GM23338 (cell line): ENCODE data around the gene OLFM1.

Source experiments
- CREB1 ChIP-seq: fragments of 250-450 bp; sonication (Bioruptor Pico); IDR thresholded peaks from 2 replicates; pipeline ENCODE4 v1.5.0; 2020; ENCODE audit warnings: low read depth, mild to moderate bottlenecking, moderate library complexity
- EZH2 ChIP-seq: fragments of 200-600 bp; sonication (generic); IDR thresholded peaks from one replicate; pipeline ENCODE4 v1.8.0; 2017; ENCODE audit warnings: antibody characterized with exemption, mild to moderate bottlenecking, low read depth; ENCODE audit not compliant: unreplicated experiment
- EZH2phosphoT487 ChIP-seq: fragments of 200-600 bp; sonication (generic); IDR thresholded peaks from one replicate; pipeline ENCODE4 v1.8.1; 2018; ENCODE audit warnings: antibody characterized with exemption; ENCODE audit not compliant: unreplicated experiment
- JUNB ChIP-seq: IDR thresholded peaks from one replicate; pipeline ENCODE4 v1.6.1; 2016; ENCODE audit warnings: antibody characterized with exemption; ENCODE audit not compliant: unreplicated experiment
- NANOG ChIP-seq: IDR thresholded peaks from 2 replicates; pipeline ENCODE4 v1.6.1; 2016; ENCODE audit warnings: antibody characterized with exemption, borderline replicate concordance
- POLR2AphosphoS5 ChIP-seq: IDR thresholded peaks from 2 replicates; pipeline ENCODE4 v1.6.1; 2016; ENCODE audit warnings: antibody characterized with exemption, low read depth
- STAT1 ChIP-seq: IDR thresholded peaks from one replicate; pipeline ENCODE4 v1.6.1; 2016; ENCODE audit warnings: antibody characterized with exemption; ENCODE audit not compliant: unreplicated experiment
- ZNF114 ChIP-seq: fragments of 250-450 bp; sonication (Bioruptor Pico); IDR thresholded peaks from 2 replicates; pipeline ENCODE4 v1.5.0; 2020; ENCODE audit warnings: mild to moderate bottlenecking, moderate library complexity
- ZNF331 ChIP-seq: fragments of 250-450 bp; sonication (Bioruptor Pico); IDR thresholded peaks from 2 replicates; pipeline ENCODE4 v1.5.0; 2020; ENCODE audit warnings: low read depth, mild to moderate bottlenecking, moderate library complexity
- TF ChIP-seq, protein P1 (sequence below), 2 experiments: fragments of 200-600 bp in 1 of 2; sonication (generic) in 1 of 2; conservative IDR thresholded peaks; 2 replicates each; pipeline versions ENCODE4 v1.5.1 to v1.6.1; 2016 to 2017; ENCODE audit warnings: antibody characterized with exemption in 2 of 2, low read depth in 2 of 2, mild to moderate bottlenecking in 2 of 2, moderate library complexity in 1 of 2
- TF ChIP-seq, protein P2 (sequence below): IDR thresholded peaks from 2 replicates; pipeline ENCODE4 v1.6.1; 2016; ENCODE audit warnings: antibody characterized with exemption
- TF ChIP-seq, protein P3 (sequence below): IDR thresholded peaks from one replicate; pipeline ENCODE4 v1.6.1; 2018; ENCODE audit warnings: antibody characterized with exemption; ENCODE audit not compliant: unreplicated experiment
- TF ChIP-seq, protein P4 (sequence below): fragments of 250-450 bp; sonication (Bioruptor Pico); IDR thresholded peaks from 2 replicates; pipeline ENCODE4 v1.5.0; 2020; ENCODE audit warnings: mild to moderate bottlenecking, moderate library complexity

DNA sequence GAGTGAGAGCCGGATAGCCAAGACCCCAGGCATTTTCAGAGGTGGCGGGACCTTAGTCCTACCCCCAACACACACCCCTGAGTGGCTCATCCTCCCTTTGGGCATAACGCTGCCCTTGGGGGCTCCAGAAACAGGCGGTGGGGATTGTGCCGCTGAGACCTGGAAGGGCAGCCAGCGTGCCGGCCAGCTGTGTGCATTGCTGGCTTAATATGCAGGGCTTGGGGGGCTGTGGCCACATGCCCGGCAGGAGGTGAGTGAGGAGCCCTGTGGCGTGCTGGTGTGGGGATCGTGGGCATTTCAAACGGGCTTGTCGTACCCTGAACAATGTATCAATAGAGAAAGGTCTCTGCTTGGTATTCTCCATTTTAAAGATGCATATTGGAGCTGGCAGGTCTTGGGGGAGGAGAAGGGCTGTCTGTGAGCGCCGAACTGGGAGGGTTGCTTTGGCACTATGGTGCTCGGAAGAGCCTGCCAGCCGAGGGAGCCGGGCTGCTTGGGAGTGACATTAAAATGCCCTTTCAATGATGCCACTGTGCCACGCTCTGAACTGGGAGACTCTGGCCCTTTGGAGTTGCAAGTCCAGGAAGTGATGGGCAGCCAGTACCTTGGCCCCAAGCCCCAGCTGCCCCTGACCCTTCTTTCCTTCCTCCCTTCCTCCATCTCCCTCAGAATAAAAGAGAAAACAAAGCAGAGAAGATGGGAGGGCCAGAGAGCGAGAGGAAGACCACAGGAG, 11.2 kb upstream of the OLFM1 start:
- TF ChIP-seq EZH2 (no peak), POLR2AphosphoS5 (no peak), CREB1 (CRISPR knock-in tag) (no peak), EZH2phosphoT487 (no peak), NANOG (no peak), STAT1 (no peak), JUNB (no peak), ZNF114 (CRISPR knock-in tag) (no peak), ZNF331 (CRISPR knock-in tag) (no peak)
- TF ChIP-seq, protein P1, sequence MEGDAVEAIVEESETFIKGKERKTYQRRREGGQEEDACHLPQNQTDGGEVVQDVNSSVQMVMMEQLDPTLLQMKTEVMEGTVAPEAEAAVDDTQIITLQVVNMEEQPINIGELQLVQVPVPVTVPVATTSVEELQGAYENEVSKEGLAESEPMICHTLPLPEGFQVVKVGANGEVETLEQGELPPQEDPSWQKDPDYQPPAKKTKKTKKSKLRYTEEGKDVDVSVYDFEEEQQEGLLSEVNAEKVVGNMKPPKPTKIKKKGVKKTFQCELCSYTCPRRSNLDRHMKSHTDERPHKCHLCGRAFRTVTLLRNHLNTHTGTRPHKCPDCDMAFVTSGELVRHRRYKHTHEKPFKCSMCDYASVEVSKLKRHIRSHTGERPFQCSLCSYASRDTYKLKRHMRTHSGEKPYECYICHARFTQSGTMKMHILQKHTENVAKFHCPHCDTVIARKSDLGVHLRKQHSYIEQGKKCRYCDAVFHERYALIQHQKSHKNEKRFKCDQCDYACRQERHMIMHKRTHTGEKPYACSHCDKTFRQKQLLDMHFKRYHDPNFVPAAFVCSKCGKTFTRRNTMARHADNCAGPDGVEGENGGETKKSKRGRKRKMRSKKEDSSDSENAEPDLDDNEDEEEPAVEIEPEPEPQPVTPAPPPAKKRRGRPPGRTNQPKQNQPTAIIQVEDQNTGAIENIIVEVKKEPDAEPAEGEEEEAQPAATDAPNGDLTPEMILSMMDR (conservative IDR thresholded peaks at IDR 0.05; ENCODE audit: low read depth in 2 of 2) = no peak
- TF ChIP-seq, protein P2, sequence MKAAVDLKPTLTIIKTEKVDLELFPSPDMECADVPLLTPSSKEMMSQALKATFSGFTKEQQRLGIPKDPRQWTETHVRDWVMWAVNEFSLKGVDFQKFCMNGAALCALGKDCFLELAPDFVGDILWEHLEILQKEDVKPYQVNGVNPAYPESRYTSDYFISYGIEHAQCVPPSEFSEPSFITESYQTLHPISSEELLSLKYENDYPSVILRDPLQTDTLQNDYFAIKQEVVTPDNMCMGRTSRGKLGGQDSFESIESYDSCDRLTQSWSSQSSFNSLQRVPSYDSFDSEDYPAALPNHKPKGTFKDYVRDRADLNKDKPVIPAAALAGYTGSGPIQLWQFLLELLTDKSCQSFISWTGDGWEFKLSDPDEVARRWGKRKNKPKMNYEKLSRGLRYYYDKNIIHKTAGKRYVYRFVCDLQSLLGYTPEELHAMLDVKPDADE = no peak
- TF ChIP-seq, protein P3, sequence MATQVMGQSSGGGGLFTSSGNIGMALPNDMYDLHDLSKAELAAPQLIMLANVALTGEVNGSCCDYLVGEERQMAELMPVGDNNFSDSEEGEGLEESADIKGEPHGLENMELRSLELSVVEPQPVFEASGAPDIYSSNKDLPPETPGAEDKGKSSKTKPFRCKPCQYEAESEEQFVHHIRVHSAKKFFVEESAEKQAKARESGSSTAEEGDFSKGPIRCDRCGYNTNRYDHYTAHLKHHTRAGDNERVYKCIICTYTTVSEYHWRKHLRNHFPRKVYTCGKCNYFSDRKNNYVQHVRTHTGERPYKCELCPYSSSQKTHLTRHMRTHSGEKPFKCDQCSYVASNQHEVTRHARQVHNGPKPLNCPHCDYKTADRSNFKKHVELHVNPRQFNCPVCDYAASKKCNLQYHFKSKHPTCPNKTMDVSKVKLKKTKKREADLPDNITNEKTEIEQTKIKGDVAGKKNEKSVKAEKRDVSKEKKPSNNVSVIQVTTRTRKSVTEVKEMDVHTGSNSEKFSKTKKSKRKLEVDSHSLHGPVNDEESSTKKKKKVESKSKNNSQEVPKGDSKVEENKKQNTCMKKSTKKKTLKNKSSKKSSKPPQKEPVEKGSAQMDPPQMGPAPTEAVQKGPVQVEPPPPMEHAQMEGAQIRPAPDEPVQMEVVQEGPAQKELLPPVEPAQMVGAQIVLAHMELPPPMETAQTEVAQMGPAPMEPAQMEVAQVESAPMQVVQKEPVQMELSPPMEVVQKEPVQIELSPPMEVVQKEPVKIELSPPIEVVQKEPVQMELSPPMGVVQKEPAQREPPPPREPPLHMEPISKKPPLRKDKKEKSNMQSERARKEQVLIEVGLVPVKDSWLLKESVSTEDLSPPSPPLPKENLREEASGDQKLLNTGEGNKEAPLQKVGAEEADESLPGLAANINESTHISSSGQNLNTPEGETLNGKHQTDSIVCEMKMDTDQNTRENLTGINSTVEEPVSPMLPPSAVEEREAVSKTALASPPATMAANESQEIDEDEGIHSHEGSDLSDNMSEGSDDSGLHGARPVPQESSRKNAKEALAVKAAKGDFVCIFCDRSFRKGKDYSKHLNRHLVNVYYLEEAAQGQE = peak; percentile 16
- TF ChIP-seq, protein P4, sequence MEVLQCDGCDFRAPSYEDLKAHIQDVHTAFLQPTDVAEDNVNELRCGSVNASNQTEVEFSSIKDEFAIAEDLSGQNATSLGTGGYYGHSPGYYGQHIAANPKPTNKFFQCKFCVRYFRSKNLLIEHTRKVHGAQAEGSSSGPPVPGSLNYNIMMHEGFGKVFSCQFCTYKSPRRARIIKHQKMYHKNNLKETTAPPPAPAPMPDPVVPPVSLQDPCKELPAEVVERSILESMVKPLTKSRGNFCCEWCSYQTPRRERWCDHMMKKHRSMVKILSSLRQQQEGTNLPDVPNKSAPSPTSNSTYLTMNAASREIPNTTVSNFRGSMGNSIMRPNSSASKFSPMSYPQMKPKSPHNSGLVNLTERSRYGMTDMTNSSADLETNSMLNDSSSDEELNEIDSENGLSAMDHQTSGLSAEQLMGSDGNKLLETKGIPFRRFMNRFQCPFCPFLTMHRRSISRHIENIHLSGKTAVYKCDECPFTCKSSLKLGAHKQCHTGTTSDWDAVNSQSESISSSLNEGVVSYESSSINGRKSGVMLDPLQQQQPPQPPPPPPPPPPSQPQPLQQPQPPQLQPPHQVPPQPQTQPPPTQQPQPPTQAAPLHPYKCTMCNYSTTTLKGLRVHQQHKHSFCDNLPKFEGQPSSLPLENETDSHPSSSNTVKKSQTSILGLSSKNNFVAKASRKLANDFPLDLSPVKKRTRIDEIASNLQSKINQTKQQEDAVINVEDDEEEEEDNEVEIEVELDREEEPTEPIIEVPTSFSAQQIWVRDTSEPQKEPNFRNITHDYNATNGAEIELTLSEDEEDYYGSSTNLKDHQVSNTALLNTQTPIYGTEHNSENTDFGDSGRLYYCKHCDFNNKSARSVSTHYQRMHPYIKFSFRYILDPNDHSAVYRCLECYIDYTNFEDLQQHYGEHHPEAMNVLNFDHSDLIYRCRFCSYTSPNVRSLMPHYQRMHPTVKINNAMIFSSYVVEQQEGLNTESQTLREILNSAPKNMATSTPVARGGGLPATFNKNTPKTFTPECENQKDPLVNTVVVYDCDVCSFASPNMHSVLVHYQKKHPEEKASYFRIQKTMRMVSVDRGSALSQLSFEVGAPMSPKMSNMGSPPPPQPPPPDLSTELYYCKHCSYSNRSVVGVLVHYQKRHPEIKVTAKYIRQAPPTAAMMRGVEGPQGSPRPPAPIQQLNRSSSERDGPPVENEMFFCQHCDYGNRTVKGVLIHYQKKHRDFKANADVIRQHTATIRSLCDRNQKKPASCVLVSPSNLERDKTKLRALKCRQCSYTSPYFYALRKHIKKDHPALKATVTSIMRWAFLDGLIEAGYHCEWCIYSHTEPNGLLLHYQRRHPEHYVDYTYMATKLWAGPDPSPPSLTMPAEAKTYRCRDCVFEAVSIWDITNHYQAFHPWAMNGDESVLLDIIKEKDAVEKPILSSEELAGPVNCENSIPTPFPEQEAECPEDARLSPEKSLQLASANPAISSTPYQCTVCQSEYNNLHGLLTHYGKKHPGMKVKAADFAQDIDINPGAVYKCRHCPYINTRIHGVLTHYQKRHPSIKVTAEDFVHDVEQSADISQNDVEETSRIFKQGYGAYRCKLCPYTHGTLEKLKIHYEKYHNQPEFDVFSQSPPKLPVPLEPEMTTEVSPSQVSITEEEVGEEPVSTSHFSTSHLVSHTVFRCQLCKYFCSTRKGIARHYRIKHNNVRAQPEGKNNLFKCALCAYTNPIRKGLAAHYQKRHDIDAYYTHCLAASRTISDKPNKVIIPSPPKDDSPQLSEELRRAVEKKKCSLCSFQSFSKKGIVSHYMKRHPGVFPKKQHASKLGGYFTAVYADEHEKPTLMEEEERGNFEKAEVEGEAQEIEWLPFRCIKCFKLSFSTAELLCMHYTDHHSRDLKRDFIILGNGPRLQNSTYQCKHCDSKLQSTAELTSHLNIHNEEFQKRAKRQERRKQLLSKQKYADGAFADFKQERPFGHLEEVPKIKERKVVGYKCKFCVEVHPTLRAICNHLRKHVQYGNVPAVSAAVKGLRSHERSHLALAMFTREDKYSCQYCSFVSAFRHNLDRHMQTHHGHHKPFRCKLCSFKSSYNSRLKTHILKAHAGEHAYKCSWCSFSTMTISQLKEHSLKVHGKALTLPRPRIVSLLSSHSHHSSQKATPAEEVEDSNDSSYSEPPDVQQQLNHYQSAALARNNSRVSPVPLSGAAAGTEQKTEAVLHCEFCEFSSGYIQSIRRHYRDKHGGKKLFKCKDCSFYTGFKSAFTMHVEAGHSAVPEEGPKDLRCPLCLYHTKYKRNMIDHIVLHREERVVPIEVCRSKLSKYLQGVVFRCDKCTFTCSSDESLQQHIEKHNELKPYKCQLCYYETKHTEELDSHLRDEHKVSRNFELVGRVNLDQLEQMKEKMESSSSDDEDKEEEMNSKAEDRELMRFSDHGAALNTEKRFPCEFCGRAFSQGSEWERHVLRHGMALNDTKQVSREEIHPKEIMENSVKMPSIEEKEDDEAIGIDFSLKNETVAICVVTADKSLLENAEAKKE (CRISPR knock-in tag) = no peak
